ENCODE data around the gene TICRR.

Gene TICRR

DNA sequence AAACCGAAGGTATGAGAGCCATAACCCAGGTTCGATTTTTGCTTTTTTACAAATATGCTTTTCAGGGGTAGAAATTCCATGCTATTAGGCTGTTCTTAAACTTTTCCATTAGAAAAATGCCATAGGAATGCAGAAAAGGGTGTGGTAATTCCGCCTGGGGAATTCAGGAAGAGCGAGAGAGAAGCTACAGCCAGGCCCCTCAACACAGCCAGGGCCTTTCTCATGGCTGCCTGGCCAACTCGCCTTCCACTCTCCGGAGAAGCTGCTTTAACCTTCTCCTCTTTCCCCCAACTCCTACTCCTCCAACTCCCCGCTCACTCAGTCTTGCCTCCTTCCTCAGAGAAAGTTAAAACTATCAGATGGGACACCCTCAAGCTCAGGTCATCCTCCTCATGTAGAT, 9.1 kb upstream of the TICRR start:
- DNase-seq (ENCODE audit: low read depth) = no peak
- no peak overlapping the region for H3K4me3 ChIP-seq (ENCODE audit: control insufficient read depth, low read depth, low read length)
- TF ChIP-seq, protein P1, sequence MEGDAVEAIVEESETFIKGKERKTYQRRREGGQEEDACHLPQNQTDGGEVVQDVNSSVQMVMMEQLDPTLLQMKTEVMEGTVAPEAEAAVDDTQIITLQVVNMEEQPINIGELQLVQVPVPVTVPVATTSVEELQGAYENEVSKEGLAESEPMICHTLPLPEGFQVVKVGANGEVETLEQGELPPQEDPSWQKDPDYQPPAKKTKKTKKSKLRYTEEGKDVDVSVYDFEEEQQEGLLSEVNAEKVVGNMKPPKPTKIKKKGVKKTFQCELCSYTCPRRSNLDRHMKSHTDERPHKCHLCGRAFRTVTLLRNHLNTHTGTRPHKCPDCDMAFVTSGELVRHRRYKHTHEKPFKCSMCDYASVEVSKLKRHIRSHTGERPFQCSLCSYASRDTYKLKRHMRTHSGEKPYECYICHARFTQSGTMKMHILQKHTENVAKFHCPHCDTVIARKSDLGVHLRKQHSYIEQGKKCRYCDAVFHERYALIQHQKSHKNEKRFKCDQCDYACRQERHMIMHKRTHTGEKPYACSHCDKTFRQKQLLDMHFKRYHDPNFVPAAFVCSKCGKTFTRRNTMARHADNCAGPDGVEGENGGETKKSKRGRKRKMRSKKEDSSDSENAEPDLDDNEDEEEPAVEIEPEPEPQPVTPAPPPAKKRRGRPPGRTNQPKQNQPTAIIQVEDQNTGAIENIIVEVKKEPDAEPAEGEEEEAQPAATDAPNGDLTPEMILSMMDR (IDR thresholded peaks at IDR 0.05; ENCODE audit: control insufficient read depth, insufficient read depth, low read depth, low read length, missing control alignments) = no peak

DNA sequence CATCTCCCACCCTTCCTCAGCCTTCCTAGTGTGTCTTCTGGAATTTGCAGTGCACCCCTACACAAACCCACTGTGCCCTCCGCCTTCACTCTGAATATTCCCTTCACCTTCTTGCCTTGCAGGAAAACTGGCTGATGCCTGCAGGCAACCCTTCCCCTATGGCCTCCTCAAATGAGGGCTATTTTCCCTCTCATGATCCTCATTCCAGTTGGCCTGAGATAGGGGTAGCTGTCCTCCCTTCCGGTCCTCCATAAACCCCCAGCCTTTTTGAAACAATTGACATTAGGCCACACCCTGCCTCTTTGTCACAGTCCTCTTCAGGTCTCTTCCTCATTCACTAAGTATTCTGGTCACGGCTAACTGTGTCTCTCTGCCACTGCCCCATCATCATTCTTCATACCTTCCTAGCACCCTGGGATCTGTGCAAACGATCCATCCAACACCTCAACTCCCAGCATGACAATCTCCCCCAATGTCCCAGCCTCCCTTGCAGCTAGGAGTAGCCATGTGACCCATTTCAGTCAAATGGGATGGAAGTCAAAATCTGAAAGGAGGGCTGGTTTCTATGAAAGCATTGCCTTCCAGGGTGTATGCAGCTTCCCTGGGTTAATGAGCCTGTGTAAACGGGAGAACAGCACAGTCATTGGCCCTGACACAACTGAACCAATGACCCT, 8.5 kb upstream of the TICRR start:
- no peak for DNase-seq (ENCODE audit: low read depth)
- TF ChIP-seq, protein P1 (IDR thresholded peaks at IDR 0.05; ENCODE audit: control insufficient read depth, insufficient read depth, low read depth, low read length, missing control alignments) = no peak
- H3K4me3 ChIP-seq (ENCODE audit: control insufficient read depth, low read depth, low read length) = no peak overlapping the region

DNA sequence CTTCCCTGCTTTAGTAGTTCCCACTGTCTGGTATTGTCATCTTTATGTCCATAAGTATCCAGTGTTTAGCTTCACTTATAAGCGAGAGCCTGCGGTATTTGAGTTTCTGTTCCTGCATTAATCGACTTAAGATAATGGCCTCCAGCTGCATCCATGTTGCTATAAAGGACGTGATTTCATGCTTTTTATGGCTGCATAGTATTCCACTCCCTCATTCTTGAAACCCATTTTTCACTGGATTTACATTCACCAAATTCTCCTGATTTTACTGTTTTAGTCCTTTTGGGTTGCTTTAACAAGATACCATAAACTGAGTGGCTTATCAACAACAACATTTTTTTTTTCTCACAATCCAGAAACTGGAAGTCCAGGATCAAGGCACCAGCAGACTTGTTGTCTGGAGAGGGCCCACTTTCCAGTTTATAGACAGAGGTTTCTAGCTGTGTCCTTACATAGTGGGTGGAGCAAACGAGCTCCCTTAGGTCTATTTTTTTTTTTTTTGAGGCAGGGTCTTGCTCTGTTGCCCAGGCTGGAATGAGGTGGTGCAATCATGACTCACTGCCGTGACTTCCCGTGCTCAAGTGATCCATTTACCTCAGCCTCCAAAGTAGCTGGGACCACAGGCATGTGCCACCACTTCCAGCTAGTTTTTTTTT, 6.1 kb upstream of the TICRR start:
- H3K4me3 ChIP-seq (ENCODE audit: control insufficient read depth, low read depth, low read length) = no peak overlapping the region
- no peak for DNase-seq (ENCODE audit: low read depth)
- TF ChIP-seq, protein P1 (IDR thresholded peaks at IDR 0.05; ENCODE audit: control insufficient read depth, insufficient read depth, low read depth, low read length, missing control alignments) = no peak

DNA sequence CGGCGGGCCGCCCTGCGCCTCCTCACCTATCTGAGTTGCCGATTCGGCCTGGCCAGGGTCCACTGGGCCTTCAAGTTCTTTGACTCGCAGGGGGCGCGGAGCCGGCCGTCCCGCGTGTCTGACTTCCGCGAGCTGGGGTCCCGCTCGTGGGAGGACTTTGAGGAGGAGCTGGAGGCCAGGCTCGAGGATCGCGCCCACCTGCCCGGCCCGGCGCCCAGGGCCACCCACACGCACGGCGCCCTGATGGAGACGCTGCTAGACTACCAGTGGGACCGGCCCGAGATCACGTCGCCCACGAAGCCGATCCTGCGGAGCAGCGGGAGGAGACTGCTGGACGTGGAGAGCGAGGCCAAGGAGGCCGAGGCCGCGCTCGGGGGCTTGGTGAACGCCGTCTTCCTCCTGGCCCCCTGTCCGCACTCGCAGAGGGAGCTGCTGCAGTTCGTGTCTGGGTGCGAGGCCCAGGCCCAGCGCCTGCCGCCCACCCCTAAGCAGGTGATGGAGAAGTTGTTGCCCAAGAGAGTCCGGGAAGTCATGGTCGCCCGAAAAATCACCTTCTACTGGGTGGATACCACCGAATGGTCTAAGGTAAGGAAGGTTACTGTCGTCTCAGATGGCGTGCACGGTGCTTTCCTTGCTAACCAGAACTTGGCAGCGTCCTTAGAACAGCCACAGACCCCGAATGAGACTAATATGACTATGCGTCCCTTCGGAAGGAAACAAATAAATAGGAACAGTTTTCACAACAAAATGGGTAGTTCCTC, 567 bp downstream of the TICRR start:
- DNase-seq (ENCODE audit: low read depth) = no peak
- TF ChIP-seq, protein P1 (IDR thresholded peaks at IDR 0.05; ENCODE audit: control insufficient read depth, insufficient read depth, low read depth, low read length, missing control alignments) = no peak
- peak overlapping the region; percentile 89 for H3K4me3 ChIP-seq (ENCODE audit: control insufficient read depth, low read depth, low read length)

DNA sequence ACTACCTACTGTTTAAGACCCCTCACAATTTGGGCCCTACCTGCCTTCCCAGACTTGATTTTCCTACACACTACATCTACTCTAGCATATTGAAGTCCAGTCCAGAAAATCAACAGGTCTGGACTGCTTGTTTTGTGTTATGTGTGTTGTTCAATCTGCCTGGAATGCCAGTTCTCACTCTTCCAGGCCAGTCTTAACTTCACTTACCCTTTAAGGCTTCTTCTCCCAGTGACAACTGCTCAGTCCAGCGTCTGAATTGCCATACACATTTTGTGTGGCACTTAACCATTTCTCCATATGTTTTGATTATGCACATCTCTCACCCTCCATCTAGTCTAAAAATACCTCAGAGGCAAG, 1.1 kb downstream of the TICRR start:
- H3K4me3 ChIP-seq (ENCODE audit: control insufficient read depth, low read depth, low read length) = peak overlapping the region; percentile 89
- TF ChIP-seq, protein P1 (IDR thresholded peaks at IDR 0.05; ENCODE audit: control insufficient read depth, insufficient read depth, low read depth, low read length, missing control alignments) = no peak
- DNase-seq (ENCODE audit: low read depth) = no peak

DNA sequence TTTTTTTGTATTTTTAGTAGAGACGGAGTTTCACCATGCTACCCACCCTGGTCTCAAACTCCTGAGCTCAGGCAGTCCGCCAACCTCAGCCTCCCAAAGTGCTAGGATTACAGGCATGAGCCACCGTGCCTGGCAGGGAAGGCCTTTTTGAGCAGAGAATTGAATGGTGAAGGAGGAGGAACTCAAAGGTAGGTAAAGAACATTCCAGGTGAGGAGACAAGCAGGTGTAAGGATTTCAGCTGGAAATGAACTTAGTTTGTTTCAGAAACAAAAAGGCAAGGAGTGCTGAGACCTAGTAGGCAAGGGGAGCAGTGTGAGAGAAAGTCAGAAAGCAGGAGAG, 2.5 kb downstream of the TICRR start:
- no peak overlapping the region for H3K4me3 ChIP-seq (ENCODE audit: control insufficient read depth, low read depth, low read length)
- no peak for DNase-seq (ENCODE audit: low read depth)

More for the DNA sequence above, 2.5 kb downstream of the TICRR start:
- TF ChIP-seq, protein P1 (IDR thresholded peaks at IDR 0.05; ENCODE audit: control insufficient read depth, insufficient read depth, low read depth, low read length, missing control alignments) = no peak
